Skeletal muscle satellite cell (primary cell): ENCODE results near the gene FLNB. TPM values are rescaled to one million over a fixed set of nuclear protein-coding genes. Genes with fewer than 3 reads are reported as not detected.
A peak's percentile ranks its signal among the peaks of the same experiment; 100 is the strongest.

Experiments used
- H3K27me3 ChIP-seq: 2 replicates; pipeline ENCODE4 v1.7.0; 2013; ENCODE audit warnings: low read length; ENCODE audit not compliant: control insufficient read depth, insufficient read depth
- H3K36me3 ChIP-seq: 2 replicates; pipeline ENCODE4 v1.7.0; 2013; ENCODE audit warnings: mild to moderate bottlenecking, control low read depth, low read length; ENCODE audit not compliant: insufficient read depth
- H3K4me1 ChIP-seq: 2 replicates; pipeline ENCODE4 v1.7.0; 2013; ENCODE audit warnings: low read length; ENCODE audit not compliant: control insufficient read depth, insufficient read depth
- H3K4me2 ChIP-seq: 2 replicates; pipeline ENCODE4 v1.7.0; 2013; ENCODE audit warnings: mild to moderate bottlenecking, low read length
- H3K4me3 ChIP-seq: 2 replicates; pipeline ENCODE4 v1.7.0; 2013; ENCODE audit warnings: low read length
- H3K9ac ChIP-seq: 2 replicates; pipeline ENCODE4 v1.7.0; 2013; ENCODE audit warnings: mild to moderate bottlenecking, low read depth, low read length, moderate library complexity
- H3K9me3 ChIP-seq: replicated peaks from 2 replicates; pipeline ENCODE4 v1.7.0; 2013; ENCODE audit warnings: mild to moderate bottlenecking, control low read depth, low read length
- total RNA-seq: library from RNA; depleted of rRNA; stranded (reverse); fragments of >200 nt; gene quantifications from 2 replicates; pipeline ENCODE4 v1.2.3, GENCODE V29; 2012; rRNA removed

Gene FLNB
- 79.3 and 86.2 TPM in 2 replicates for total RNA-seq

- peak within 1 kb of the TSS; percentile 87 for H3K9ac ChIP-seq
- H3K4me2 ChIP-seq: peak within 1 kb of the TSS; percentile 99
- no peaks in the 10 kb centered on the region for H3K36me3 ChIP-seq
- H3K27me3 ChIP-seq: no peaks in the 10 kb centered on the region
- peaks cover 38% of the 10 kb centered on the region for H3K4me1 ChIP-seq
- H3K9me3 ChIP-seq: no peaks in the 10 kb centered on the region
- peak within 1 kb of the TSS; percentile 95 for H3K4me3 ChIP-seq
Measured at GRCh38 chr3:58008141-58009025, at the start of gene FLNB. Gene FLNB (plus strand): TSS chr3:58008422. CDS start chr3:58008565, 143 bp downstream.

DNA sequence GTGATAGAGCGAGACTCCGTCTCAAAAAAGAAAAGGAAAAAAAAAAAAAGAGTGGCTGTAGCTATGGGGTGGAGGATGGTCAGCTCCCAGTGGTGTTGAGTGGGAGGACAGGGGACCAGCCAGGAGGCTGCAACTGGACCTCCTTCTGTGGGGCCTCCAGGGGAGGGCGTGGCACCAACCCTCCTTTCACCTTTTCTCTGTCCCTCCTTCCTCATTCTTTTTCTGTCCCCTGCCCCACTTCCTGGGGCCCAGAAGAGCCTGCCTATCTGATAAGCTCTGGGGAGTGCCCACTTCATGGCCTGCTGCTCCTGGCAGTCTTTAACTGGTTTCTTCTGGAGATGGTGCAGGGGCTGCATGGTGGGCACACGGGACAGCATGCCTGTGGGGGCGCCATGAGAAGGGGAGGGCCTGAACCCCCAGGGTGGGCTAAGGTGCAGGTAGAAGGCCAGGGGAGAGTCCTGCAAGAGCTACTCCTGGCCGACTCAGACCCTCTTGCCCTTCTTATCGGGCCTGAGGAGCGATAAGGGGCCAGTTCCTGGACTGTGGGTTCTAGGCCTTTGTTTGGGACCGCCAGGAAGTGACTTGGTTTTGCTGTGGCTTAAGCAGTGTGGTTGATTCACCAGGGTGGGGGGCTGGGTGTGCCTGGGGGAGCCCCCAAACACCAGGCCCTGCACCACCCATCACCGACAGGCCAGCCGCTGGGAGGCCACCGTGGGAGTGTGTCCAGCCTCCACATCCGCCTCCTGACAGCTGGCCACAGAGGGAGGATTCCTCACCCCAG lies 49.4 kb upstream of the FLNB start:
- Histone ChIP-seq H3K4me3 (no peak overlapping the region), H3K36me3 (no peaks in the 10 kb centered on the region), H3K4me2 (peak overlapping the region; percentile 50)

GRCh38 chr3:57959423-57960173 lies 48.6 kb upstream of the FLNB start:
- Histone ChIP-seq H3K36me3 (no peaks in the 10 kb centered on the region), H3K4me2 (peak overlapping the region; percentile 50), H3K4me1 (peaks cover 24% of the 10 kb centered on the region), H3K9ac (peak overlapping the region; percentile 38), H3K4me3 (no peak overlapping the region), H3K27me3 (no peaks in the 10 kb centered on the region), H3K9me3 (no peaks in the 10 kb centered on the region)

More for the DNA sequence above, 49.4 kb upstream of the FLNB start:
- Histone ChIP-seq H3K27me3 (no peaks in the 10 kb centered on the region), H3K9me3 (no peaks in the 10 kb centered on the region), H3K4me1 (peaks cover 24% of the 10 kb centered on the region), H3K9ac (peak overlapping the region; percentile 38)

DNA sequence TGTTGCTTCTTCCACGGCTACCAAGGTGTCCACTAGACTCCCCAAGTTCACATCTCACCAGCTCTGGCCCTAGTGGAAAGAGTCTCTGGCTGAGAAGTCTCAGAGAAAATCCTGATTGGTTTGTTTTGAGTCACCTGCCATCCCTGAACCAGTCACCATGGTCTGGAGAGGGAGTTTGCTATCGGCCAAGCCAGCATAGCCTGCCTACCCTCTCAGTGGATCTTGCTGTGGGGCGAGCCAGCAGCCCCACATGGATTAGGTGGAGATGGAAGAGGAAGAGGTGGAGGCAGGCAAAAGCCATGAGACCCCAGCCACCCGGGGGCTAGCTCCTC lies 48.1 kb upstream of the FLNB start:
- Histone ChIP-seq H3K27me3 (no peaks in the 10 kb centered on the region), H3K36me3 (no peaks in the 10 kb centered on the region), H3K4me3 (no peak overlapping the region), H3K9ac (no peak overlapping the region), H3K4me1 (peaks cover 24% of the 10 kb centered on the region), H3K9me3 (no peaks in the 10 kb centered on the region), H3K4me2 (peak overlapping the region; percentile 50)

GRCh38 chr3:57961177-57961827 lies 46.9 kb upstream of the FLNB start:
- no peak overlapping the region for H3K9ac ChIP-seq
- no peaks in the 10 kb centered on the region for H3K27me3 ChIP-seq
- no peaks in the 10 kb centered on the region for H3K9me3 ChIP-seq
- no peaks in the 10 kb centered on the region for H3K36me3 ChIP-seq
- H3K4me1 ChIP-seq: peaks cover 20% of the 10 kb centered on the region
- no peak overlapping the region for H3K4me3 ChIP-seq
- H3K4me2 ChIP-seq: no peak overlapping the region

- Histone ChIP-seq H3K4me1 (peaks cover 14% of the 10 kb centered on the region), H3K4me3 (no peak overlapping the region), H3K9me3 (no peaks in the 10 kb centered on the region), H3K9ac (no peak overlapping the region), H3K27me3 (no peaks in the 10 kb centered on the region), H3K36me3 (no peaks in the 10 kb centered on the region), H3K4me2 (no peak overlapping the region)
Measured at GRCh38 chr3:57961828-57962447, 46.3 kb upstream of the FLNB start.

GRCh38 chr3:57962448-57962834 lies 45.8 kb upstream of the FLNB start:
- no peaks in the 10 kb centered on the region for H3K36me3 ChIP-seq
- no peak overlapping the region for H3K4me3 ChIP-seq
- H3K9ac ChIP-seq: no peak overlapping the region

GRCh38 chr3:57963811-57964346 lies 44.3 kb upstream of the FLNB start:
- Histone ChIP-seq H3K9ac (no peak overlapping the region), H3K4me1 (peaks cover 13% of the 10 kb centered on the region), H3K9me3 (no peaks in the 10 kb centered on the region), H3K27me3 (no peaks in the 10 kb centered on the region), H3K4me2 (no peak overlapping the region), H3K36me3 (no peaks in the 10 kb centered on the region), H3K4me3 (no peak overlapping the region)

More at GRCh38 chr3:57962448-57962834, 45.8 kb upstream of the FLNB start:
- Histone ChIP-seq H3K4me2 (no peak overlapping the region), H3K27me3 (no peaks in the 10 kb centered on the region), H3K9me3 (no peaks in the 10 kb centered on the region), H3K4me1 (peaks cover 14% of the 10 kb centered on the region)

DNA sequence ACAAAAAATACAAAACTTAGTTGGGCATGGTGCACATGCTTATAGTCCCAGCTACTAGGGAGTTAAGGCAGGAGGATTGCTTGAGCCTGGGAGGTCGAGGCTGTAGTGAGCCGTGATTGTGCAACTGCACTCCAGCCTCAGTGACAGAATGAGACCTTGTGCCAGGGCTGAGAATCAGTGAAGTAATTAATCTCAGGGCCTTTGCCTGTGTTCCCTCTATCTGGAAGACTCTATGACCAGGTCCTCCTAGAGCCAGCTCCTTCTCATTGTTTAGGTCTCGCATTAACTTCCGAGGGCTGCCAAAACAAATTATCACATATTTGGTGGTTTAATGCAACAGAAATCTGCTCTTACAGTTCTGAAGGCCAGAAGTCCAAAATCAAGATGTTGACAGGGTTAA lies 41.4 kb upstream of the FLNB start:
- Histone ChIP-seq H3K36me3 (no peaks in the 10 kb centered on the region), H3K4me3 (no peak overlapping the region), H3K4me1 (peaks cover 11% of the 10 kb centered on the region), H3K9me3 (no peaks in the 10 kb centered on the region), H3K27me3 (no peaks in the 10 kb centered on the region), H3K9ac (no peak overlapping the region), H3K4me2 (no peak overlapping the region)

DNA sequence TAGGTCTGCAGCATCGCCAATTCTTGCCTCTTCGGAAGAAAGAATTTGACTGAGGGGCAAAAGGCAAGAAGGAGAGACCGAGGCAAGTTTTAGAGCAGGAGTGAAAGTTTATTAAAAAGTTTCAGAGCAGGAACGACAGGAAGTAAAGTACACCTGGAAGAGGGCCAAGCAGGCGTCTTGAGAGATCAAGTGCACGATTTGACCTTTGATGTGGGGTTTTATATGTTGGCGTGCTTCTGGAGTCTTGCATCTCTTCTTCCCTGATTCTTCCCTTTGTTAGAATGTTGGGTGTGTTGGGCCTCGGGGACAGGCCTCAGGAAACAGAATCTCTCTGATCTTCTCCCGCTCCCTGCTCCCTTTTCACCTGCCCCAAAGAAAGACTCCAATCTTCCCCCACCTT lies 40.6 kb upstream of the FLNB start:
- Histone ChIP-seq H3K4me2 (no peak overlapping the region), H3K9ac (no peak overlapping the region), H3K27me3 (no peaks in the 10 kb centered on the region), H3K36me3 (no peaks in the 10 kb centered on the region), H3K4me3 (no peak overlapping the region), H3K4me1 (peaks cover 13% of the 10 kb centered on the region), H3K9me3 (no peaks in the 10 kb centered on the region)
